Epithelial cell of esophagus (primary cell): ENCODE results near the gene PDCD4.

Experiments used
- DNase-seq: peaks from one replicate; pipeline ENCODE4 v3.0.0; 2010; ENCODE audit warnings: low read depth
- H3K4me3 ChIP-seq: 2 replicates; pipeline ENCODE4 v1.5.1; 2011; ENCODE audit warnings: mild to moderate bottlenecking, low read length, control low read depth
- TF ChIP-seq, protein P1 (sequence below): IDR thresholded peaks from 2 replicates; pipeline ENCODE4 v1.5.1; 2011; ENCODE audit warnings: low read depth, mild to moderate bottlenecking, low read length, control low read depth, inconsistent platforms; ENCODE audit not compliant: insufficient read depth; ENCODE audit errors: missing control alignments

PDCD4 gene

DNA sequence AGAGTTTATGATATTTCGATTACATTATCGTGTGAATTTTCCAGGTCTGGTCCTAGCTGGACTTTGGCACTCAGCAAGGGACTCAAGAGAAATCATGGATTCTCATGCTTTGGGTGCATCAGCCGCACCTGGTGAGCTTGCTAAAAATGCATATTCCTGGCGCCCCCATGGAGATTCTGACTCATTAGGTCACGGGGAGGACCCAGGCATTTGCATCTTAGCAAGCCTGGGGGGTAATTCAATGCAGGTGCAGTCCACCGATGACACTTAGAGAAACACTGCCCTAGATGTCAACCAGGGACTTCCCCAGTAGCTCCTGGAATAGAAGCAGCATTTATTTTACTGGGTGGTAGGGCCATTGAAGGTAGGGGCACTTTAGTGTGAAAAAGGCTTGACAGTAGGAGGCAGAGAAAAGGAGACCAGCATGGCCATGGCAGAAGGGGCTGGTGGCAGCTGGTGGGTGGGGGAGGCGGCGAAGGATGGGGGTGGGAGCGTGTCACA, 29.9 kb upstream of the PDCD4 start:
- no peak overlapping the region for H3K4me3 ChIP-seq
- no peak for DNase-seq
- TF ChIP-seq, protein P1, sequence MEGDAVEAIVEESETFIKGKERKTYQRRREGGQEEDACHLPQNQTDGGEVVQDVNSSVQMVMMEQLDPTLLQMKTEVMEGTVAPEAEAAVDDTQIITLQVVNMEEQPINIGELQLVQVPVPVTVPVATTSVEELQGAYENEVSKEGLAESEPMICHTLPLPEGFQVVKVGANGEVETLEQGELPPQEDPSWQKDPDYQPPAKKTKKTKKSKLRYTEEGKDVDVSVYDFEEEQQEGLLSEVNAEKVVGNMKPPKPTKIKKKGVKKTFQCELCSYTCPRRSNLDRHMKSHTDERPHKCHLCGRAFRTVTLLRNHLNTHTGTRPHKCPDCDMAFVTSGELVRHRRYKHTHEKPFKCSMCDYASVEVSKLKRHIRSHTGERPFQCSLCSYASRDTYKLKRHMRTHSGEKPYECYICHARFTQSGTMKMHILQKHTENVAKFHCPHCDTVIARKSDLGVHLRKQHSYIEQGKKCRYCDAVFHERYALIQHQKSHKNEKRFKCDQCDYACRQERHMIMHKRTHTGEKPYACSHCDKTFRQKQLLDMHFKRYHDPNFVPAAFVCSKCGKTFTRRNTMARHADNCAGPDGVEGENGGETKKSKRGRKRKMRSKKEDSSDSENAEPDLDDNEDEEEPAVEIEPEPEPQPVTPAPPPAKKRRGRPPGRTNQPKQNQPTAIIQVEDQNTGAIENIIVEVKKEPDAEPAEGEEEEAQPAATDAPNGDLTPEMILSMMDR, result no peak

DNA sequence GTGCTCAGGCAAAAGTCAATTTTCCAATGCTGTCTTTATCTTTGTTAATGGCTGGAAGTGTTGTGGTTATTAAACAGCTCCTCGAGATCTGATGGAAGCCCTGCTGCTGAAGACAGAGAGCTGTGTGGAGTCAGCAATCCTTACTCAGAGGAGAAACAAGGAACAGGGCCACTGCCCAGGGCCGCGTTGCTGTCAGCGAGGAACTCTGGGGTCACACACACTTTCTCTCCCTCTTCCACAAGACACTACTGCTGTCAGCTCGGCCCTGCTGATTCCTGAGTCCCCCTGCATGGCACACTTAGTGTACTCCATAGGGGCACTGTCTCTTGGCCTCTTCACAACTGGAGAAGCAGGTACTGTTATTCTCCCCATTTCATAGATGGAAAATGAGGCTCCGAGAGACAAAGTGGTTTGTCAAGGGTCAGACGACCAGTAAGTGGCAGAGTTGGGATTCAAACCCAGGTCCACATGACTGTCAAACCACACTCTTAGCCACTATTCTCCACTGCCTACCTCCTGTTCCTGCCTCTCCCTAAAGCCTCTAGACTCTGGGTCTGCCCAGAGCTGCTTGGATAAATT, 29.3 kb upstream of the PDCD4 start:
- DNase-seq, result no peak
- TF ChIP-seq, protein P1, result no peak
- H3K4me3 ChIP-seq, result no peak overlapping the region

DNA sequence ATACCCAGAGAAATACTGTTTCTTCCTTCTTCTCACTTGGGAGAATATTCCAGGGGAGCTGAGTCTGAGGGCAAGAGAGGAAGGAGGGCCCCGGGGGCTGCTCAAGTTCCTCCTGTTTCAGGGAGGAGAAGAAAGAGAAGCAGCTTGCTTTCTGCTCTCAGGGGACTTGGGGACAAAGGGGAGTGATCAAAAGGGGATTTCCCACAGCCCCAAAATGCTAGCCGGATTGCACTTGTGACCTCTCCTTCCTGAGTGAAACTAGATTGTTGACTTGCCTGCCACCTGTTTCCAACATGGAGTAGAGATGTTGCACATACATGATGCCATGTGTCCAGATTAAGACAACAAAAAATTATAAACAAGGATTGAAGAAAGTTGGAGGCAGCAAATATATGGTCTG, 28.7 kb upstream of the PDCD4 start:
- no peak for DNase-seq
- TF ChIP-seq, protein P1, result no peak
- H3K4me3 ChIP-seq, result no peak overlapping the region

DNA sequence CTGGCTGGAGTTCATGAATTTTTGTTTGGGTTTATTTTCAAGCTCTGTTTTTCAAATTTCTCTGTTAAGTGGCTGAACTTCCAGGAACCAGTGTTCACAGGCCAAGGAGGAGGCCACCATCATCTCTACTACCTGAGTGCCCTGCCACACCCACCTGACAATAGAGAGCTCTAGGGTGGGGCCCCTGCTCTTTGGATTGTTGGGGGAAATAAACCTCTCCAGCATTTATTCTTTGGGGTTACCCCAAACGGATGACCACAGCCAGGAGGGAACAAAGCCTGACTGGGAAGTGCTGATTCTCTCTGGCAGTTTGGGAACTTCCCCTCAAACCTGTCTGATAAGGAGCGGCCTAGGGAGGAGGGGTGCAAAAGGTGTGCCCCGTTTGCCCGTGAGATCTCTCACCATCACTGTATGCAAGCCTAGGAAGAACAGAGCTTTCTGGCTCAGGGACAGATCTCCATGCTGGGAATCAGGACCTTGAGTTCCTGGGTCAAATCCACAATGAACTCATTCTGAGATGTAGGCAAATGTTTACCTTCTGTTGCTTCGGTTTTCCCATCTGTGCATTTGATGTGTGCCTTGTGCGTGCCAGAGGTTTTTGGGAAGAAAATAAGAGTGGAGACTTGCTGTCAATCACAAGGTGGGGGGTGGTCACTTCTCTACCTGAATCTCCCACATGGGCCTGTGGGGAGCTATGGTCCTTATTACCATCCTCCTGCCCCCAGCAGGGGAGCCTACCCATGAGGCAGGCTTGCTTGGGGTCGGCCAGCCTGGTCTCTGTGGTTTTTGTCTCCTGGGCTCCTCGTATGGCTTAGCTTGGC, 27.7 kb upstream of the PDCD4 start:
- TF ChIP-seq, protein P1, result no peak
- H3K4me3 ChIP-seq, result no peak overlapping the region
- no peak for DNase-seq

DNA sequence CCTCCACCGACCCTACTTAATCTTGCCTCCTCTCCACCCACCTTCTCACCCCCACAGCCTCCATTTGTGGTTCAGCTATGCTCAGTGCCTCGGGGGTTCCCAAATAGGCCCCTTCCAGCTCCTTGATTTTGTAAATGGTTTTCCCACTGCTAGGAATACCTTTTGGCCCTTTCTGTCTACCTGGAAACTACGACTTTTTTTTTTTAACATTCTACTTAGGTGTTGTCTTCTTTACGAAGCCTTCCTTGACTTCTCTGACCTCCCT, 27.2 kb upstream of the PDCD4 start:
- DNase-seq, result no peak
- TF ChIP-seq, protein P1, result no peak
- no peak overlapping the region for H3K4me3 ChIP-seq

DNA sequence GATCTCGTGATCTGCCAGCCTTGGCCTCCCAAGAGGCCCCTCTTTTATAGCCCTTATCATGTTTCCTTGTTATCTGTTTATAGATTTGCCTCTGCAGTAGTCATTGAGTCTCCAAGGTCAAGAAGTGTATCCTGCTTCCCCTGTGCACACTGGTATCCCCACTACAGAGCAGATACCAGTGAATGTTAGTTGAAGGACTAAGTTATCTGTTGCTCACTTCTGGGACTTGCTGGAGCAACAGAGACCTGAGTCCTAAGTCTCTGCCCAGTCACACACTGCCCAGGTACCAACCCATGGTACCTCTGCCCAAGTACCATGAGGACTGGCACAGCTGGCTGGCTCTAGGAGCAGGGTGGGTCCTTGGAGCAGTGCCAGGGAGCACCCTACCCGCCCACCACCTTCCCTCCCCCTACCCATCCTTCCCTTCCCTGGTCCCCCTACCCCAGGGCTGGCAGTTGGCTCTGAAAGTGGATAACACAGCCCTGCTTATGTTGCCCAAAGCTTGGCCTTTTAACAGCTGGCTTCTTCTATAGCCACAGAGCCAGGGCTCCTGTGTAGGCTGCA, 26.5 kb upstream of the PDCD4 start:
- TF ChIP-seq, protein P1, result no peak

More for the DNA sequence above, 26.5 kb upstream of the PDCD4 start:
- H3K4me3 ChIP-seq, result no peak overlapping the region
- no peak for DNase-seq
